NB4 (cell line): Measurements from ENCODE around the gene MCAT.

ENCODE experiments used
- MYC ChIP-seq: IDR thresholded peaks from 2 replicates; pipeline ENCODE4 v1.6.1; 2011; ENCODE audit warnings: low read depth, low read length
- POLR2A ChIP-seq: IDR thresholded peaks from 2 replicates; pipeline ENCODE4 v1.6.1; 2011; ENCODE audit warnings: mild to moderate bottlenecking; ENCODE audit not compliant: insufficient read length; ENCODE audit errors: extremely low read depth
- TF ChIP-seq, protein P1 (sequence below): IDR thresholded peaks from one replicate; pipeline ENCODE4 v1.5.1; 2012; ENCODE audit warnings: low read depth, low read length
- TF ChIP-seq, protein P2 (sequence below): IDR thresholded peaks from 2 replicates; pipeline ENCODE4 v1.6.1; 2011; ENCODE audit warnings: low read depth, low read length

DNA sequence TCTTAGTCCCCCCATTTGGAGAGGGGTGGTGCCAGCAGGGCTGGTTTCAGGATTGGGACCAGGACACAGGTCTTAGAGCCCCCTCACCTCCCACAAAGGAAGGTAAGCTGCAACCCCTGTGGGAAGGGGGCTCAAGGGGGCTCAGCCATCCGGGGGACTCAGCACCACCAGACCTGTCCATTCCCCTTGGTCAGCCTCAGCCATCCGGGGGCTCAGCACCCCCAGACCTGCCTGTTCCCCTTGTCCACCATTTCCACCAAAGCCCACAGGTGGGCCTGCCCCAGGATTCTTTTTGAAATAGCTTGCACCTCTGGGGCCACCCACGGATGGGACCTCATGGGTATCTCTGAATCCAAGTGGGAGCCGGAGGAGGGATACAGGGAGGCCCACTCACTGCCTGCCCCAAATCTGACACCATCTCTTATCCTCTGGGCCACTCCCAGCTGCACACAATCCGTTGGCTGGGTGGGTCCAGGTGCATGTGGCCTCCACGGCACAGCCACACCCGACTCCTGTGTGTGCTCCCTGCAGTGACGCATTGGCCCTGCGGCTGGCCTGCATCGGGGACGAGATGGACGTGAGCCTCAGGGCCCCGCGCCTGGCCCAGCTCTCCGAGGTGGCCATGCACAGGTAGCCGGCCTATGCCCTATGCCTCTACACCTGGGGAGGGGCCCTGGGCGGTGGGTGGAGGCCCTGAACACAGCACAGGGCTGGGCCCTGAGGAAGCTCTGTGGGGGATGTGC, 15.9 kb downstream of the MCAT start:
- no peak for TF ChIP-seq POLR2A
- TF ChIP-seq, protein P1, sequence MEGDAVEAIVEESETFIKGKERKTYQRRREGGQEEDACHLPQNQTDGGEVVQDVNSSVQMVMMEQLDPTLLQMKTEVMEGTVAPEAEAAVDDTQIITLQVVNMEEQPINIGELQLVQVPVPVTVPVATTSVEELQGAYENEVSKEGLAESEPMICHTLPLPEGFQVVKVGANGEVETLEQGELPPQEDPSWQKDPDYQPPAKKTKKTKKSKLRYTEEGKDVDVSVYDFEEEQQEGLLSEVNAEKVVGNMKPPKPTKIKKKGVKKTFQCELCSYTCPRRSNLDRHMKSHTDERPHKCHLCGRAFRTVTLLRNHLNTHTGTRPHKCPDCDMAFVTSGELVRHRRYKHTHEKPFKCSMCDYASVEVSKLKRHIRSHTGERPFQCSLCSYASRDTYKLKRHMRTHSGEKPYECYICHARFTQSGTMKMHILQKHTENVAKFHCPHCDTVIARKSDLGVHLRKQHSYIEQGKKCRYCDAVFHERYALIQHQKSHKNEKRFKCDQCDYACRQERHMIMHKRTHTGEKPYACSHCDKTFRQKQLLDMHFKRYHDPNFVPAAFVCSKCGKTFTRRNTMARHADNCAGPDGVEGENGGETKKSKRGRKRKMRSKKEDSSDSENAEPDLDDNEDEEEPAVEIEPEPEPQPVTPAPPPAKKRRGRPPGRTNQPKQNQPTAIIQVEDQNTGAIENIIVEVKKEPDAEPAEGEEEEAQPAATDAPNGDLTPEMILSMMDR = no peak
- TF ChIP-seq, protein P2, sequence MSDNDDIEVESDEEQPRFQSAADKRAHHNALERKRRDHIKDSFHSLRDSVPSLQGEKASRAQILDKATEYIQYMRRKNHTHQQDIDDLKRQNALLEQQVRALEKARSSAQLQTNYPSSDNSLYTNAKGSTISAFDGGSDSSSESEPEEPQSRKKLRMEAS = no peak
- TF ChIP-seq MYC = no peak
